Regular cardiac myocyte (primary cell): ENCODE data around the gene TIMD4. TPM values are rescaled to one million over a fixed set of nuclear protein-coding genes. Genes with fewer than 3 reads are reported as not detected.

Experiments
- total RNA-seq: library from RNA; depleted of rRNA; stranded (reverse); fragments of >200 nt; gene quantifications from 2 replicates; pipeline ENCODE4 v1.2.3, GENCODE V29; 2014

Gene TIMD4
- total RNA-seq = not detected in 2 replicates

GRCh38 chr5:156963125-156963524 lies at the start of gene TIMD4:
Gene TIMD4 (minus strand): TSS chr5:156963226. CDS start chr5:156963198, 28 bp downstream.

Other genes with a start within 250 kb of the TIMD4 start
- gene PPP1R2B, start 112.9 kb downstream of the TIMD4 start, total RNA-seq = 0.19 and 0.28 TPM in 2 replicates
- gene HAVCR1, start 95.9 kb upstream of the TIMD4 start, total RNA-seq = 0.38 and 0.56 TPM in 2 replicates
- gene HAVCR2, start 145.8 kb upstream of the TIMD4 start, total RNA-seq = under 0.01 and 0.56 TPM in 2 replicates
- 9.9 and 10.7 TPM in 2 replicates for gene MED7, start 179.6 kb upstream of the TIMD4 start, total RNA-seq
- gene GARIN3, start 203.0 kb upstream of the TIMD4 start, total RNA-seq = not detected in 2 replicates
- under 0.01 TPM in 1 of 2 replicates, not detected in the other for gene ITK, start 217.6 kb upstream of the TIMD4 start, total RNA-seq